Measurements from ENCODE around the gene NAB1.
"Not testable (repeated sequence)": the region's sequence is repeated elsewhere in the genome, so short reads cannot be mapped to it uniquely, and the experiment has no call there.

The NAB1 gene

GRCh38 chr2:190670182-190670946 is 21.5 kb downstream of the NAB1 start:
- no peak for DNase-seq (ENCODE audit: low spot score)

- no peak for DNase-seq (ENCODE audit: low spot score)
Measured at GRCh38 chr2:190674966-190675650, 26.2 kb downstream of the NAB1 start.

DNA sequence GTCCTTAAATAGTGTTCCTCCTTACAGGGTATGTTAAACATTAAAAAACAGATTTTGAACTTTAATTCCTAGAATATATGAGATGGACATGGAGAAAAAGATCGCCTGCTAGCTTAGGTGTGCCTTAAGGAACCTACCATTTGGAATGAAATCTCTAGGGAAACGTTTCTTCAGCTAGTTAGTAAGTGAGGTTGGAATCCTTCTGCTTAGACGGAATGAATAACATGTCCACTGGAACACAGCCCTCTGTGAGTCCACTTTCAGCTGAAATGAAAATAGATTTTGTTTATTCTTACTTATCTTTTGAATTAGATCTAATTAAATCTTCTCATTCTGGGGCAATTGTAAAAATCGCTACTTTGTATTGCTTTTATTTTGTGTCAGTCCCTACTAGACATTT is 28.4 kb downstream of the NAB1 start:
- no peak for DNase-seq (ENCODE audit: low spot score)

DNA sequence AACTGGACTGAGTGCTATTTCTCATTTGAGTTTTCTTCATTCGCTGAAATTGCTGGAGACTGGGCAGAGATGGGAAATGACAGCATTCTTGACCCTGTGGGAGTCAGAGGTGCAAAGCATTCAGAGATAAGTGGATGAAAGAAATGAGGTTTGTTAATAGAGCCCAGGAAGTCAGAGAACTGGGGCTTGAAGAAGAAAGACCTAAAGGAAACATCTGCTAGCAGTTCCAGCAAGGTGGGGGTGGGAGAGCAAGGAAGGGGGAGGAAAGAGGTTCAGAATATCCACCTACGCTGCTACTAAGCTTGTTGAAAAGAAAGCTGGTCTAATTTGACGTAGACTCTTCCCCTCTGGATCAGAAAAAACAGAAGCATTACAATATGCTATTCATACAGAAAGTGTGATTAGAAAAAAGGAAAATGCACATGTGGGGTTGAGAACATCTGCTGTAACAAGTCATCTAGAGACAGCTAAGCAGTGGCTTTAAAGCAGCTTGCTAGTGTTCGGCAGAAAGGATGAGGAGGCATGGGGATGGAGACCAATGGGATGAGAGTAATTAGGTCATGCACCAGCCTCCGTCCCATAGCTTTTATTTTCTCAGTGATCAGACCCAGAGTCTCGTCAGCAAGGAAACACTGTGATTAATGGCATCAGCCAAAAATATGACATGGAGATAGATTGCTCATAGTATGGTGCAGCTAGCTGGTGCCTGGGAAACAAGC is 29.7 kb downstream of the NAB1 start:
- no peak for DNase-seq (ENCODE audit: low spot score)

GRCh38 chr2:190679391-190679790 is 30.5 kb downstream of the NAB1 start:
- no peak for DNase-seq (ENCODE audit: low spot score)

- peak; percentile 58 for DNase-seq (ENCODE audit: low spot score)
Measured at GRCh38 chr2:190679813-190680591, 31.1 kb downstream of the NAB1 start.

GRCh38 chr2:190682168-190682567 is 33.3 kb downstream of the NAB1 start:
- no peak for DNase-seq (ENCODE audit: low spot score)

- no peak for DNase-seq (ENCODE audit: low spot score)
Measured at GRCh38 chr2:190683802-190684201, 34.9 kb downstream of the NAB1 start.

- no peak for DNase-seq (ENCODE audit: low spot score)
Measured at GRCh38 chr2:190684931-190685330, 36.0 kb downstream of the NAB1 start.

- no peak for DNase-seq (ENCODE audit: low spot score)
Measured at GRCh38 chr2:190685333-190685732, 36.5 kb downstream of the NAB1 start.

DNA sequence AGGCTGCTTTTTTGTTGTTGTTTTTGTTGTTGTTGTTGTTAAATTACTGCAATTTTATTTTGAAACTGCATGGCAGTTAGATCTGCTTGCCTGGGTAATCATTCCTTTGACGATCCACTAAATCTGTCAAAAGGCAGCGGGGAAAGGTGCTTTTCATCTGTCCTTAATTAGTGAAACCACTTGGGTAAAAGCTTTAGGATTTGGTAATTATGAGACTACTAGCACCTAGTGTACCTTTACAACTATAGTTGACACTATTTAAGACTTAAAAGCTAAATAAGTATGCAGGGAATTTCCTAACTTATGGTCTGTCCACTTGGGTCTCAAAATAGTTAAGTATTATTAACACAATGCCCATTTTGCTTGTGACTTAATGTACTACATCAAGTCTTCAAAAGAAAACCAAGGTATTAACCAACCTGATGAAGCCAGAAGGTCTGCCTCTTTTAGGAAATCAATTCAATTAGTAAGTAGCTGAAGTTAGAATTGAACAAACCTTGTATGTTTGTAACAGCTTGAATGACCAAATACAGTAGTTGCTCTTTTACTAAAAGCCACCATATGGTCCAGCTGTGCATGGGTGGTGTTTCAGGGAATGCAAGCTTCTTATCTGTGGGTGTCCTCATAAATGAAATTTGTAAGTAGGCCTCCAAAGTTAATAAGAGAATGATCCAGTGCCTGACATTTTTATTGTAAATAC is 44.8 kb downstream of the NAB1 start:
- no peak for DNase-seq (ENCODE audit: low spot score)

GRCh38 chr2:190694479-190694878 is 45.6 kb downstream of the NAB1 start:
- no peak for DNase-seq (ENCODE audit: low spot score)

- no peak for DNase-seq (ENCODE audit: low spot score)
Measured at GRCh38 chr2:190695739-190696138, 46.9 kb downstream of the NAB1 start.

- no peak for DNase-seq (ENCODE audit: low spot score)
Measured at GRCh38 chr2:190696792-190697398, 48.0 kb downstream of the NAB1 start.

GRCh38 chr2:190697421-190697820 is 48.5 kb downstream of the NAB1 start:
- no peak for DNase-seq (ENCODE audit: low spot score)

DNA sequence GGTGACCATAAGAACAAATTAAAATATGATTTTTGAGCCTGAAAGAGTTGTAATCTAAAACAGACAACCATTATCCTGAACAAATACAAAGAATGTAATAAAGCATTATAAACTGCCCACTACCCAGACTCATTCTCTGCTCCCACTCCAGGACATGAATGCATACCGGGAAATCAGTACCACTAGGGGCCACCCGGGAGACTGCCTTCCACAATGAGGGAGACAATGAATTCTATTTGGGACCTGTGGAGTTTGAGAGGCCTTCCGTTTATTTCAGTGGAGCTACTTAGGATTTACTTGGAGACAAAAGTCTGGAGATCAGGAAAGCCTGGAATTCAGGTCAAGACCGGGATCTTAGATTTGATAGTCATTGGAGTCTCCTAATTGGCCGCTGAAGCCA is 50.0 kb downstream of the NAB1 start:
- no peak for DNase-seq (ENCODE audit: low spot score)

DNA sequence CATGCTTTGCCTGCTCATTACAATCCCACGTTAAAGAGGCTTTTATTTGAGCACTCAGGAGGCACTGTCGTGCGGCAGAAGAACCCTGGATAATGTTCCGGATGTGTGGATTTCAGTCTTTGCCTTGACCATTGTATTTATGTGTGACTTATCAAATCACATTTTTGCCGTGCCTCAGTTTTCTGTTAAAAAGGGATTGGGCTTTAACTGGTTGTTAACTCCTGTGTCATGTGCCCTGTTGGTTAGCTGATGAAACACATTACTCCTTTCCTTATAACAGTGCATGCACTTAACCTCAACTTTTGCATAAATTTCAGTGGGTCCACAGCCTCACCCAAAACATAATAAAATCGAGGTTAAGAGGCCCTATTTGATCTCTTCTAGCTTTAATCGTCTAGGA is 52.7 kb downstream of the NAB1 start:
- no peak for DNase-seq (ENCODE audit: low spot score)

DNA sequence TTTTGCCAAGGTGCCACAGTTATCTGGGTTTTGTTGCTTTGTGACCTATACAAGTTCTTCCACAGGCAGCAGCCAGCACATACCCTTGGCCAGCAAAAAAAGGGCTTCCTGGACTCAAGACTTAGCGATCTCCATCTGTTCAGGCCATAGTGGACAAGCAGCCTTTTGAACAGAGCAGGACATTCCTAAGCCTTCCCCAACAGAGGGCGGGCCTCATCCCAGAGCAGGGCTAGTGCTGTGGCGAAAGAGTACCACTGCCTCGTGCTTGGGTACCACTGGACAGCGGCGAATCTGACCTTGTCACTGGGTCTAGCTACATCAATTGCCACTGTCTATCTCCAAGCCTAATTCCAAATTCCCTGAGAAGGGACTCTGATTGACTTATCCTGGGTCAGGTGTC is 56.4 kb downstream of the NAB1 start:
- DNase-seq (ENCODE audit: low spot score), result no peak

DNA sequence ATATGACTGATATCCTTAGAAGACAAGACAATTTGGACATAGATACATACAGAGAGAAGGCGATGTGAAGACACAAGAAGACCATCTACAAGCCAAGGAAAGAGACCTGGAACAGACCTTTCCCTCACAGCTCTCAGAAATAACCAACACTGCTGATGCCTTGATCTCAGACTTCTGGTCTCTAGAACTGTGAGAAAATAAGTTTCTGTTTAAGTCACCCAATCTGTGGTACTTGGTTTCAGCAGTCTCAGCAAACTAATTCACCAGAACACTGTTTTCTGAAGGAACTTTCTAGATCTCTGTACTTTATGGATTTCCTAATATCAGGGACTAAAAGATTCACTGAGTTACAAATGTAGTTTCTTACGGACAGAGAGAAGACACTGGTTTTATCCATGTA is 58.8 kb downstream of the NAB1 start:
- no peak for DNase-seq (ENCODE audit: low spot score)

- DNase-seq (ENCODE audit: low spot score), result not testable (repeated sequence)
Measured at GRCh38 chr2:190708650-190709049, 59.8 kb downstream of the NAB1 start.

DNA sequence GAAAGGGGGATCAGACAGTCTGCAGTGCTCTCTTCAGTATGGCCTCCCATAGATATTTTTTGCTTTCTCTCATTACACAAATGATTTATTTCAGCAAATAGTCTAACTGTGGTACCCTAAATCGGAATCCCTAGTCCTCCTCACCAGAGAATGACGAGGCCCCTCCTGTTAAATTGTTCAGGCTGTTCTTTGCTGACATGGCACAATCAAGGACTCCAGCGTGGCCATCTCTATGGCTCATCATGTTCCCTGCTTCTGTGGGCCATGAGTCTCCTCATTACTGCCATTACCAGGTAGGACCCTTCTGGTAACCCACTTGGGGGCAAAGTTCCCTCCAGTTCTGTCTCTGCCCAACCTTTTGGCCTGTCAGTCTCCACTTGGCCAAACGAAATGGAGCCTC is 62.2 kb downstream of the NAB1 start:
- no peak for DNase-seq (ENCODE audit: low spot score)

Data from CD4-positive, alpha-beta T cell treated with Interleukin-6 at 100 ng/mL for 8 hours (primary cell).